ENCODE results near the gene KAT2B. TPM values are rescaled to one million over a fixed set of nuclear protein-coding genes. Genes with fewer than 3 reads are reported as not detected.

Gene KAT2B
- total and polyA plus RNA-seq, 2 of the 13 experiments (the other 11 are each of a cell fraction or from before 2014, with no cell fraction given) = 0.97 to 1.7 TPM

GRCh38 chr3:20039765-20040547 is at the start of gene KAT2B (continued):
- no peak for TF ChIP-seq HNF1A (IDR thresholded peaks at IDR 0.05; ENCODE audit: low read depth)
- TF ChIP-seq HNF1A (CRISPR knock-in tag; IDR thresholded peaks at IDR 0.05; ENCODE audit: borderline replicate concordance) = 0 out of 2 replicates have a peak, but pooled peaks have one; percentile 31
- TF ChIP-seq ZSCAN29 (CRISPR knock-in tag; conservative IDR thresholded peaks at IDR 0.05) = no peak
- no peak for TF ChIP-seq ZNF318 (CRISPR knock-in tag; IDR thresholded peaks at IDR 0.05)
- TF ChIP-seq ZSCAN12 (CRISPR knock-in tag; IDR thresholded peaks at IDR 0.05) = no peak
- TF ChIP-seq CTCF (CRISPR knock-in tag; IDR thresholded peaks at IDR 0.05) = peak; percentile 77
- no peak for TF ChIP-seq PRDM15 (CRISPR knock-in tag; IDR thresholded peaks at IDR 0.05)
- no peak for TF ChIP-seq GPN1 (CRISPR knock-in tag; IDR thresholded peaks at IDR 0.05; ENCODE audit: borderline replicate concordance)
- TF ChIP-seq SIN3A (IDR thresholded peaks at IDR 0.05; ENCODE audit: borderline replicate concordance, low read depth, low read length) = no peak
